SK-N-SH (cell line): ENCODE measurements around the gene NAPA.

ENCODE experiments used
- CHD2 ChIP-seq: fragments of 150-350 bp; IDR thresholded peaks from 2 replicates; pipeline ENCODE4 v1.6.1; 2018; ENCODE audit warnings: low read length; ENCODE audit not compliant: partially characterized antibody
- GATA2 ChIP-seq: sonication (generic); formaldehyde crosslinking; IDR thresholded peaks from 2 replicates; pipeline ENCODE4 v1.5.0; 2020; ENCODE audit warnings: mild to moderate bottlenecking, missing genetic modification reagents
- POLR2AphosphoS5 ChIP-seq: IDR thresholded peaks from 2 replicates; pipeline ENCODE4 v1.6.1; 2012; ENCODE audit warnings: low read depth, low read length
- RAD21 ChIP-seq: IDR thresholded peaks from 2 replicates; pipeline ENCODE4 v1.6.1; 2012; ENCODE audit warnings: mild to moderate bottlenecking, low read length
- RCOR1 ChIP-seq: fragments of 150-350 bp; IDR thresholded peaks from 2 replicates; pipeline ENCODE4 v1.6.1; 2017; ENCODE audit warnings: antibody characterized with exemption, low read length
- RFX5 ChIP-seq: IDR thresholded peaks from 2 replicates; pipeline ENCODE4 v1.6.1; 2012; ENCODE audit warnings: mild to moderate bottlenecking, improper control_type of control experiment, low read length
- SIN3A ChIP-seq: IDR thresholded peaks from 2 replicates; pipeline ENCODE4 v1.6.1; 2012; ENCODE audit warnings: low read depth, mild to moderate bottlenecking, low read length, moderate library complexity, borderline replicate concordance
- SMC3 ChIP-seq: IDR thresholded peaks from 2 replicates; pipeline ENCODE4 v1.6.1; 2012; ENCODE audit warnings: low read depth, low read length, improper control_type of control experiment
- TCF12 ChIP-seq: IDR thresholded peaks from 2 replicates; pipeline ENCODE4 v1.4.0; 2012
- TEAD4 ChIP-seq: IDR thresholded peaks from 2 replicates; pipeline ENCODE4 v1.4.0; 2012; ENCODE audit warnings: mild to moderate bottlenecking, borderline replicate concordance; ENCODE audit not compliant: insufficient read depth
- YY1 ChIP-seq: IDR thresholded peaks from 2 replicates; pipeline ENCODE4 v1.4.0; 2012; ENCODE audit warnings: low read depth, mild to moderate bottlenecking
- TF ChIP-seq, protein P1 (sequence below): fragments of 200-600 bp; sonication (generic); IDR thresholded peaks from 2 replicates; pipeline ENCODE4 v1.6.1; 2017; ENCODE audit warnings: antibody characterized with exemption, mild to moderate bottlenecking, moderate library complexity
- TF ChIP-seq, protein P2 (sequence below): IDR thresholded peaks from 2 replicates; pipeline ENCODE4 v1.6.1; 2012; ENCODE audit warnings: mild to moderate bottlenecking, low read depth, low read length, moderate library complexity
- TF ChIP-seq, protein P3 (sequence below): IDR thresholded peaks from 2 replicates; pipeline ENCODE4; 2012

DNA sequence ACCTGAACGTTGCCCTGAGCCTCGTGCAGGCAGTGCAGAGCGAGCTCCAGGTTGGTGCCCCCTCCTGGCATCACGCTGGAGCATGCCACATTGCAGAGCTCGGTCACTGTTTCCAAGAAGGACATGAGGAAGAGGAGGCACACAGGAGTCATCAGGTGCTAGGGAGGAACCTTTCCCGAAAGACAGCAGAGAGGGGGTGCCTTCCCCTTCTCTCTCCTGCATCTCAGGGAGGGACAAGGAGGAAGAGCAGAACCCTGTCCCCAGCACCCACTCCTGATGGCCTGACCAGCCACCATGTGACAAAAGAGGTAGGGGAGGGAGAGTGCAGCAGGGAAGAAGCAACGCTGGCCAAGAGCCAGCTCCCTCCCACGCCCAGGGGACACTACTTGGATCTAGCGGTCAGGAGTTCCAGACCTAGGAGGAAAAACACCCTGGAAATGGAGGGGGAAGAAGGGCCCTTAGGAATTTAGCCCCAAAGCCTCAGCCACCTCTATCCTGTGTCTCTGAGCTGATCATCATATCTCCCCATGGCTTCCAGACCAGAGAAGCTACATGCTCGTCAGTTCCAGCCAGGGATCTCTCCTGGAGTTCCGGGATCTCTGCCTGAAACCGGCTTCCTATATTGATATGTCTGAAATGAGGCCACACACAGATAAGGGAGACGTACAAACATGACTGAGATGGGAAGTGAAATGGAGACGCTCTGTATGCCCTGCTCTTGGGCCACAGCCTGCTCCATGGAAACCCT lies 17.0 kb upstream of the NAPA start:
- TF ChIP-seq, protein P1, sequence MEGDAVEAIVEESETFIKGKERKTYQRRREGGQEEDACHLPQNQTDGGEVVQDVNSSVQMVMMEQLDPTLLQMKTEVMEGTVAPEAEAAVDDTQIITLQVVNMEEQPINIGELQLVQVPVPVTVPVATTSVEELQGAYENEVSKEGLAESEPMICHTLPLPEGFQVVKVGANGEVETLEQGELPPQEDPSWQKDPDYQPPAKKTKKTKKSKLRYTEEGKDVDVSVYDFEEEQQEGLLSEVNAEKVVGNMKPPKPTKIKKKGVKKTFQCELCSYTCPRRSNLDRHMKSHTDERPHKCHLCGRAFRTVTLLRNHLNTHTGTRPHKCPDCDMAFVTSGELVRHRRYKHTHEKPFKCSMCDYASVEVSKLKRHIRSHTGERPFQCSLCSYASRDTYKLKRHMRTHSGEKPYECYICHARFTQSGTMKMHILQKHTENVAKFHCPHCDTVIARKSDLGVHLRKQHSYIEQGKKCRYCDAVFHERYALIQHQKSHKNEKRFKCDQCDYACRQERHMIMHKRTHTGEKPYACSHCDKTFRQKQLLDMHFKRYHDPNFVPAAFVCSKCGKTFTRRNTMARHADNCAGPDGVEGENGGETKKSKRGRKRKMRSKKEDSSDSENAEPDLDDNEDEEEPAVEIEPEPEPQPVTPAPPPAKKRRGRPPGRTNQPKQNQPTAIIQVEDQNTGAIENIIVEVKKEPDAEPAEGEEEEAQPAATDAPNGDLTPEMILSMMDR: no peak
- TF ChIP-seq GATA2: no peak
- no peak for TF ChIP-seq YY1
- TF ChIP-seq TEAD4: no peak
- no peak for TF ChIP-seq SMC3
- TF ChIP-seq RCOR1: no peak
- TF ChIP-seq, protein P2, sequence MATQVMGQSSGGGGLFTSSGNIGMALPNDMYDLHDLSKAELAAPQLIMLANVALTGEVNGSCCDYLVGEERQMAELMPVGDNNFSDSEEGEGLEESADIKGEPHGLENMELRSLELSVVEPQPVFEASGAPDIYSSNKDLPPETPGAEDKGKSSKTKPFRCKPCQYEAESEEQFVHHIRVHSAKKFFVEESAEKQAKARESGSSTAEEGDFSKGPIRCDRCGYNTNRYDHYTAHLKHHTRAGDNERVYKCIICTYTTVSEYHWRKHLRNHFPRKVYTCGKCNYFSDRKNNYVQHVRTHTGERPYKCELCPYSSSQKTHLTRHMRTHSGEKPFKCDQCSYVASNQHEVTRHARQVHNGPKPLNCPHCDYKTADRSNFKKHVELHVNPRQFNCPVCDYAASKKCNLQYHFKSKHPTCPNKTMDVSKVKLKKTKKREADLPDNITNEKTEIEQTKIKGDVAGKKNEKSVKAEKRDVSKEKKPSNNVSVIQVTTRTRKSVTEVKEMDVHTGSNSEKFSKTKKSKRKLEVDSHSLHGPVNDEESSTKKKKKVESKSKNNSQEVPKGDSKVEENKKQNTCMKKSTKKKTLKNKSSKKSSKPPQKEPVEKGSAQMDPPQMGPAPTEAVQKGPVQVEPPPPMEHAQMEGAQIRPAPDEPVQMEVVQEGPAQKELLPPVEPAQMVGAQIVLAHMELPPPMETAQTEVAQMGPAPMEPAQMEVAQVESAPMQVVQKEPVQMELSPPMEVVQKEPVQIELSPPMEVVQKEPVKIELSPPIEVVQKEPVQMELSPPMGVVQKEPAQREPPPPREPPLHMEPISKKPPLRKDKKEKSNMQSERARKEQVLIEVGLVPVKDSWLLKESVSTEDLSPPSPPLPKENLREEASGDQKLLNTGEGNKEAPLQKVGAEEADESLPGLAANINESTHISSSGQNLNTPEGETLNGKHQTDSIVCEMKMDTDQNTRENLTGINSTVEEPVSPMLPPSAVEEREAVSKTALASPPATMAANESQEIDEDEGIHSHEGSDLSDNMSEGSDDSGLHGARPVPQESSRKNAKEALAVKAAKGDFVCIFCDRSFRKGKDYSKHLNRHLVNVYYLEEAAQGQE: no peak
- TF ChIP-seq RFX5: no peak
- TF ChIP-seq SIN3A: no peak
- no peak for TF ChIP-seq POLR2AphosphoS5
- TF ChIP-seq TCF12: no peak
- TF ChIP-seq CHD2: no peak
- TF ChIP-seq, protein P3, sequence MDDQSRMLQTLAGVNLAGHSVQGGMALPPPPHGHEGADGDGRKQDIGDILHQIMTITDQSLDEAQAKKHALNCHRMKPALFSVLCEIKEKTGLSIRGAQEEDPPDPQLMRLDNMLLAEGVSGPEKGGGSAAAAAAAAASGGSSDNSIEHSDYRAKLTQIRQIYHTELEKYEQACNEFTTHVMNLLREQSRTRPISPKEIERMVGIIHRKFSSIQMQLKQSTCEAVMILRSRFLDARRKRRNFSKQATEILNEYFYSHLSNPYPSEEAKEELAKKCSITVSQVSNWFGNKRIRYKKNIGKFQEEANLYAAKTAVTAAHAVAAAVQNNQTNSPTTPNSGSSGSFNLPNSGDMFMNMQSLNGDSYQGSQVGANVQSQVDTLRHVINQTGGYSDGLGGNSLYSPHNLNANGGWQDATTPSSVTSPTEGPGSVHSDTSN: no peak
- no peak for TF ChIP-seq RAD21
